Keratinocyte (primary cell): ENCODE measurements around the gene TOM1. TPM values are rescaled to one million over a fixed set of nuclear protein-coding genes. Genes with fewer than 3 reads are reported as not detected.

Source experiments
- DNase-seq: peaks from one replicate; pipeline ENCODE4 v3.0.0-alpha.2; 2011; ENCODE audit warnings: low read depth, missing footprints, low spot score
- FAIRE-seq: peaks from 2 replicates; lab custom pipeline; 2011; peaks lifted over from hg19 to GRCh38; lab: Jason Lieb, UNC
- H2AFZ ChIP-seq: 2 replicates; pipeline ENCODE4 v1.6.0; 2012; ENCODE audit warnings: low read length, control low read depth, inconsistent platforms; ENCODE audit not compliant: control insufficient read depth
- H3K27ac ChIP-seq: 2 replicates; pipeline ENCODE4 v1.5.1; 2011; ENCODE audit warnings: low read length; ENCODE audit not compliant: control insufficient read depth, insufficient read depth
- H3K27me3 ChIP-seq: 3 replicates; pipeline ENCODE4 v1.6.0; 2011; ENCODE audit warnings: low read length; ENCODE audit not compliant: control insufficient read depth, insufficient read depth; ENCODE audit errors: extremely low read depth
- H3K36me3 ChIP-seq, 2 experiments: 2 replicates in 1 of 2; 3 replicates in 1 of 2; pipeline ENCODE4 v1.5.1; 2011; ENCODE audit warnings: low read length in 2 of 2, mild to moderate bottlenecking in 1 of 2; ENCODE audit not compliant: control insufficient read depth in 2 of 2, insufficient read depth in 2 of 2; ENCODE audit errors: extremely low read depth in 1 of 2
- H3K4me1 ChIP-seq: 3 replicates; pipeline ENCODE4 v1.5.1; 2011; ENCODE audit warnings: low read length; ENCODE audit not compliant: control insufficient read depth, insufficient read depth; ENCODE audit errors: extremely low read depth
- H3K4me2 ChIP-seq: 3 replicates; pipeline ENCODE4 v1.6.0; 2011; ENCODE audit warnings: low read depth, low read length; ENCODE audit not compliant: control insufficient read depth, insufficient read depth; ENCODE audit errors: extremely low read depth
- H3K4me3 ChIP-seq, 3 experiments: fragments of 200-600 bp in 1 of 3; sonication (generic) in 1 of 3; 2 replicates in 2 of 3; 3 replicates in 1 of 3; pipeline ENCODE4 v1.5.1; 2011 to 2016; ENCODE audit warnings: low read length in 3 of 3, mild to moderate bottlenecking in 3 of 3, control low read depth in 2 of 3, inconsistent platforms in 1 of 3, low read depth in 1 of 3, mixed read lengths in 1 of 3, mixed run types in 1 of 3, moderate library complexity in 1 of 3; ENCODE audit not compliant: control insufficient read depth in 2 of 3, insufficient read depth in 2 of 3; ENCODE audit errors: extremely low read depth in 1 of 3
- H3K79me2 ChIP-seq: 2 replicates; pipeline ENCODE4 v1.6.0; 2012; ENCODE audit warnings: low read length; ENCODE audit not compliant: control insufficient read depth, insufficient read depth
- H3K9ac ChIP-seq: 3 replicates; pipeline ENCODE4 v1.6.0; 2011; ENCODE audit warnings: low read length; ENCODE audit not compliant: control insufficient read depth, insufficient read depth; ENCODE audit errors: extremely low read depth
- H3K9me1 ChIP-seq: 3 replicates; pipeline ENCODE4 v1.6.0; 2011; ENCODE audit warnings: low read length; ENCODE audit not compliant: control insufficient read depth, insufficient read depth; ENCODE audit errors: extremely low read depth
- H3K9me3 ChIP-seq: 2 replicates; pipeline ENCODE4 v1.5.1; 2012; ENCODE audit warnings: low read depth, low read length; ENCODE audit not compliant: control insufficient read depth
- H4K20me1 ChIP-seq: 3 replicates; pipeline ENCODE4 v1.6.0; 2011; ENCODE audit warnings: low read length; ENCODE audit not compliant: control insufficient read depth, insufficient read depth; ENCODE audit errors: extremely low read depth
- CTCF ChIP-seq, 3 experiments: IDR thresholded peaks in 1 of 3; conservative IDR thresholded peaks in 1 of 3; optimal IDR thresholded peaks in 1 of 3; 2 replicates in 2 of 3; 3 replicates in 1 of 3; pipeline versions ENCODE3 to v1.5.1; 2011; ENCODE audit warnings: low read length in 3 of 3, mild to moderate bottlenecking in 3 of 3, moderate library complexity in 2 of 3, control low read depth in 1 of 3, inconsistent platforms in 1 of 3; ENCODE audit not compliant: insufficient read depth in 2 of 3; ENCODE audit errors: extremely low read depth in 1 of 3
- EZH2 ChIP-seq: IDR thresholded peaks from one replicate; pipeline ENCODE4 v1.6.1; 2012; ENCODE audit warnings: inconsistent platforms, mild to moderate bottlenecking, low read length, moderate library complexity
- dilution Hi-C: fragments of 300-500 bp; cut with MboI; formaldehyde crosslinking; loops from one replicate; pipeline ENCODE4 v1.7.0; 2020; ENCODE audit warnings: low sequenced_read_pairs; ENCODE audit not compliant: extremely low pct_ligation_motif_present
- polyA plus RNA-seq, 5 experiments: library from polyadenylated mRNA; depleted of rRNA in 3 of 5; stranded (reverse) in 3 of 5; stranded (forward) in 1 of 5; unstranded in 1 of 5; fragments of >200 nt; gene quantifications; 1 replicate in 1 of 5; 2 replicates in 3 of 5; 3 replicates in 1 of 5; pipeline versions ENCODE4 v1.2.1 to v1.2.3, GENCODE V29; 2011 to 2012; ENCODE audit warnings: missing spikeins in 2 of 5, low read depth in 1 of 5, low replicate concordance in 1 of 5

TOM1 gene
- polyA plus RNA-seq, 1 donor (not counting 4 experiments of a cell fraction or from before 2014, with no cell fraction given): 17.4 TPM

- dilution Hi-C loops: no loop called here
- TF ChIP-seq CTCF (optimal IDR thresholded peaks at IDR 0.05 in 1 of 3, IDR thresholded peaks at IDR 0.05 in 1 of 3, conservative IDR thresholded peaks at IDR 0.05 in 1 of 3; ENCODE audit: extremely low read depth in 1 of 3, insufficient read depth in 2 of 3, low read length in 3 of 3) (no peak), EZH2 (no peak)
Measured at GRCh38 chr22:35386670-35387288, 87.1 kb downstream of the TOM1 start.

GRCh38 chr22:35390933-35391332 lies 91.2 kb downstream of the TOM1 start:
- DNase-seq (no peak), FAIRE-seq (no peak)
- TF ChIP-seq CTCF (optimal IDR thresholded peaks at IDR 0.05 in 1 of 3, IDR thresholded peaks at IDR 0.05 in 1 of 3, conservative IDR thresholded peaks at IDR 0.05 in 1 of 3; ENCODE audit: extremely low read depth in 1 of 3, insufficient read depth in 2 of 3, low read length in 3 of 3): no peak
- TF ChIP-seq EZH2: no peak
- no peaks in the 10 kb centered on the region for H3K9me3 ChIP-seq
- no peak overlapping the region for H3K27ac ChIP-seq
- no peak overlapping the region for H3K4me2 ChIP-seq
- H4K20me1 ChIP-seq: no peaks in the 10 kb centered on the region
- dilution Hi-C loops: no loop called here
- H3K9ac ChIP-seq: no peak overlapping the region
- H3K79me2 ChIP-seq: no peaks in the 10 kb centered on the region
- peaks cover 0 to 16% of the 10 kb centered on the region in 2 experiments for H3K36me3 ChIP-seq
- no peaks in the 10 kb centered on the region for H3K4me1 ChIP-seq
- no peaks in the 10 kb centered on the region for H3K27me3 ChIP-seq
- no peaks in the 10 kb centered on the region for H3K9me1 ChIP-seq
- no peak overlapping the region for H3K4me3 ChIP-seq
- no peak overlapping the region for H2AFZ ChIP-seq

More at GRCh38 chr22:35386670-35387288, 87.1 kb downstream of the TOM1 start:
- no peaks in the 10 kb centered on the region for H4K20me1 ChIP-seq
- H2AFZ ChIP-seq: no peak overlapping the region
- H3K4me3 ChIP-seq: no peak overlapping the region
- FAIRE-seq: no peak
- no peaks in the 10 kb centered on the region for H3K27me3 ChIP-seq
- H3K9me3 ChIP-seq: no peaks in the 10 kb centered on the region
- H3K4me1 ChIP-seq: no peaks in the 10 kb centered on the region
- no peak overlapping the region for H3K4me2 ChIP-seq
- H3K27ac ChIP-seq: no peak overlapping the region
- no peaks in the 10 kb centered on the region for H3K79me2 ChIP-seq
- H3K9ac ChIP-seq: no peak overlapping the region
- no peak for DNase-seq
- H3K36me3 ChIP-seq: peaks cover 0 to 18% of the 10 kb centered on the region in 2 experiments
- no peaks in the 10 kb centered on the region for H3K9me1 ChIP-seq
